Adrenal gland (tissue), 12 donors: ENCODE measurements around the gene FAM228B. TPM values are rescaled to one million over a fixed set of nuclear protein-coding genes. Genes with fewer than 3 reads are reported as not detected.

Experiments used
- DNase-seq, 7 donors: peaks; one replicate each; pipeline ENCODE4 v3.0.0-alpha.2; 2019 to 2020
- H3K27ac ChIP-seq, 5 donors: fragments of 200-600 bp; sonication (generic) in 4 of 5; 1 replicate in 3 of 5; 2 replicates in 2 of 5; pipeline versions ENCODE4 v1.5.1 to v1.8.0; 2016 to 2020; ENCODE audit warnings: mild to moderate bottlenecking in 1 of 5
- H3K27me3 ChIP-seq: fragments of 200-600 bp; 2 replicates; pipeline ENCODE4 v1.8.0; 2021
- H3K36me3 ChIP-seq, 2 donors: fragments of 200-600 bp; replicated peaks in 1 of 2; 1 replicate in 1 of 2; 2 replicates in 1 of 2; pipeline versions ENCODE4 v1.5.1 to v1.8.0; 2018 to 2022
- H3K4me1 ChIP-seq, 2 donors: fragments of 200-600 bp; replicated peaks in 1 of 2; 1 replicate in 1 of 2; 2 replicates in 1 of 2; pipeline versions ENCODE4 v1.5.1 to v1.8.0; 2018 to 2021
- H3K4me3 ChIP-seq, 4 donors: fragments of 200-600 bp; sonication (generic) in 3 of 4; one replicate each; pipeline ENCODE4 v1.5.1; 2016 to 2018
- H3K9me3 ChIP-seq, 3 donors: fragments of 200-600 bp; sonication (generic) in 1 of 3; replicated peaks in 1 of 3; 1 replicate in 2 of 3; 2 replicates in 1 of 3; pipeline versions ENCODE4 v1.5.1 to v1.8.0; 2016 to 2021
- CTCF ChIP-seq, 6 experiments: fragments of 450-650 bp in 4 of 6; fragments of 200-600 bp in 2 of 6; sonication (generic) in 1 of 6; IDR thresholded peaks; 1 replicate in 5 of 6; 2 replicates in 1 of 6; pipeline versions ENCODE4 v1.5.1 to v1.8.0; 2016 to 2021; ENCODE audit warnings: antibody characterized with exemption in 6 of 6, mild to moderate bottlenecking in 2 of 6, moderate library complexity in 1 of 6
- POLR2A ChIP-seq, 2 donors: fragments of 450-650 bp; IDR thresholded peaks; one replicate each; pipeline ENCODE4 v1.6.1; 2017; ENCODE audit warnings: antibody characterized with exemption in 2 of 2, mild to moderate bottlenecking in 2 of 2, moderate library complexity in 1 of 2
- WGBS, 4 donors: extraction: QIAGEN DNeasy Blood & Tissue Kit in 2 of 4; methylation state at CpG; one replicate each; pipeline versions ENCODE4 v1.1.5 to v1.1.7; 2013 to 2017; 5-methylcytosine and 5-hydroxymethylcytosine counted together
- intact Hi-C, 2 donors: fragments of 100-400 bp; cut with DNase I; formaldehyde crosslinking; loops; one replicate each; pipeline versions ENCODE4 v1.14.1 to v1.15.0; 2022 to 2023
- polyA plus RNA-seq, 3 donors: library from polyadenylated mRNA; stranded (reverse); fragments of 200-250 nt in 2 of 3; fragments of 350-450 nt in 1 of 3; fragmentation: Illumina TruSeq in 1 of 3; extraction: RNeasy Lipid Tissue Mini Kit (QIAGEN cat#74804) in 1 of 3; gene quantifications; one replicate each; pipeline ENCODE4 v1.2.3, GENCODE V29; 2013 to 2014
- total RNA-seq, 9 donors: library from RNA; depleted of rRNA in 4 of 9; stranded (reverse); fragments of >200 nt in 4 of 9; fragments of 120-200 nt in 1 of 9; fragmentation: NEBNext Ultra II Directional in 1 of 9; extraction: Animal tissue kit (Norgen Biotek cat#: 25700) in 1 of 9; gene quantifications; one replicate each; pipeline versions ENCODE4 v1.1.0 to v1.2.4, GENCODE V29; 2013 to 2023
- donor health status: healthy with polysubstance abuse.
- donor health status: Bipolar disorder and iron deficiency.
- donor health status: DM: yes; HTN: yes; CAD: no.
- donor health status: DM: no; HTN: no; CAD: no.
- donor health status: DM: no; HTN: no; CAD: no.
- donor health status: DM: yes; HTN: yes; CAD: no.

FAM228B gene
- total and polyA plus RNA-seq, 12 donors, result 1.9 to 141 (median 29.2) TPM

- intact Hi-C loops, result no loop called here
- H3K27ac ChIP-seq, result no peak overlapping the region
- no peak for DNase-seq
Observed at GRCh38 chr2:24183366-24184069, 60.2 kb downstream of the FAM228B start.

GRCh38 chr2:24189551-24189950 lies 66.3 kb downstream of the FAM228B start:
- no peak overlapping the region for H3K4me3 ChIP-seq
- no peak overlapping the region for H3K27ac ChIP-seq
- H3K9me3 ChIP-seq, result no peaks in the 10 kb centered on the region
- H3K27me3 ChIP-seq, result no peaks in the 10 kb centered on the region
- H3K36me3 ChIP-seq, result no peaks in the 10 kb centered on the region
- whole genome bisulfite sequencing, 4 donors, result 88 to 91% (median 89%) methylated on average over 10 of the region's 10 CpGs
- no peaks in the 10 kb centered on the region for H3K4me1 ChIP-seq
- TF ChIP-seq CTCF (IDR thresholded peaks at IDR 0.05) (no peak), POLR2A (IDR thresholded peaks at IDR 0.05) (no peak)
- intact Hi-C loops, result no loop called here
- DNase-seq, result no peak

More at GRCh38 chr2:24183366-24184069, 60.2 kb downstream of the FAM228B start:
- Histone ChIP-seq H3K27me3 (no peaks in the 10 kb centered on the region), H3K36me3 (no peaks in the 10 kb centered on the region), H3K9me3 (no peaks in the 10 kb centered on the region), H3K4me3 (no peak overlapping the region), H3K4me1 (no peaks in the 10 kb centered on the region)
- WGBS, 4 donors, result 80 to 90% (median 82%) methylated on average over 6 of the region's 6 CpGs
- no peak for TF ChIP-seq CTCF (IDR thresholded peaks at IDR 0.05)

GRCh38 chr2:24190503-24190902 lies 67.2 kb downstream of the FAM228B start:
- WGBS, 4 donors, result 85 to 94% (median 90%) methylated on average over 9 of the region's 9 CpGs
- H3K9me3 ChIP-seq, result no peaks in the 10 kb centered on the region
- H3K27me3 ChIP-seq, result no peaks in the 10 kb centered on the region
- H3K36me3 ChIP-seq, result no peaks in the 10 kb centered on the region
- DNase-seq, result no peak
- no peak overlapping the region for H3K4me3 ChIP-seq
- H3K4me1 ChIP-seq, result no peaks in the 10 kb centered on the region
- TF ChIP-seq CTCF (IDR thresholded peaks at IDR 0.05) (no peak), POLR2A (IDR thresholded peaks at IDR 0.05) (no peak)
- intact Hi-C loops, result no loop called here
- H3K27ac ChIP-seq, result no peak overlapping the region

GRCh38 chr2:24191156-24191555 lies 67.9 kb downstream of the FAM228B start:
- no peaks in the 10 kb centered on the region for H3K4me1 ChIP-seq
- DNase-seq, result no peak
- H3K4me3 ChIP-seq, result no peak overlapping the region
- no peaks in the 10 kb centered on the region for H3K9me3 ChIP-seq
- intact Hi-C loops, result no loop called here
- TF ChIP-seq CTCF (IDR thresholded peaks at IDR 0.05), result no peak
- no peak for TF ChIP-seq POLR2A (IDR thresholded peaks at IDR 0.05)
- 92 to 96% (median 94%) methylated on average over 9 of the region's 9 CpGs for WGBS, 4 donors
- H3K36me3 ChIP-seq, result no peaks in the 10 kb centered on the region
- no peak overlapping the region for H3K27ac ChIP-seq
- no peaks in the 10 kb centered on the region for H3K27me3 ChIP-seq
